ENCODE data around the gene MON1B.
"Not testable (repeated sequence)": the region's sequence is repeated elsewhere in the genome, so short reads cannot be mapped to it uniquely, and the experiment has no call there.

Gene MON1B

GRCh38 chr16:77157346-77158058 lies 33.5 kb upstream of the MON1B start:
- Histone ChIP-seq H3K4me3 (replicated peaks; ENCODE audit: insufficient read depth, low read length) (no peak overlapping the region), H3K27ac (replicated peaks) (no peak overlapping the region), H3K27me3 (ENCODE audit: insufficient read depth, poor library complexity, severe bottlenecking) (no peaks in the 10 kb centered on the region)
- TF ChIP-seq POLR2AphosphoS5 (IDR thresholded peaks at IDR 0.05; ENCODE audit: low read depth), result no peak
- no peak for DNase-seq (ENCODE audit: low read depth in 1 of 2, low spot score in 1 of 2)

GRCh38 chr16:77158293-77158692 lies 32.7 kb upstream of the MON1B start:
- DNase-seq (ENCODE audit: low read depth in 1 of 2, low spot score in 1 of 2), result no peak
- TF ChIP-seq SPI1 (IDR thresholded peaks at IDR 0.05; ENCODE audit: borderline replicate concordance, low read depth) (no peak), CTCF (IDR thresholded peaks at IDR 0.05; ENCODE audit: insufficient read depth, low read length) (no peak), POLR2AphosphoS5 (IDR thresholded peaks at IDR 0.05; ENCODE audit: low read depth) (no peak), GABPA (IDR thresholded peaks at IDR 0.05; ENCODE audit: low read depth) (no peak), REST (IDR thresholded peaks at IDR 0.05; ENCODE audit: insufficient replicate concordance, low read depth) (no peak)
- H3K27ac ChIP-seq (replicated peaks), result no peak overlapping the region
- H3K27me3 ChIP-seq (ENCODE audit: insufficient read depth, poor library complexity, severe bottlenecking), result no peaks in the 10 kb centered on the region
- no peak overlapping the region for H3K4me3 ChIP-seq (replicated peaks; ENCODE audit: insufficient read depth, low read length)

GRCh38 chr16:77165006-77165405 lies 26.0 kb upstream of the MON1B start:
- no peak overlapping the region for H3K4me3 ChIP-seq (replicated peaks; ENCODE audit: insufficient read depth, low read length)
- TF ChIP-seq GABPA (IDR thresholded peaks at IDR 0.05; ENCODE audit: low read depth) (no peak), REST (IDR thresholded peaks at IDR 0.05; ENCODE audit: insufficient replicate concordance, low read depth) (no peak), CTCF (IDR thresholded peaks at IDR 0.05; ENCODE audit: insufficient read depth, low read length) (no peak), POLR2AphosphoS5 (IDR thresholded peaks at IDR 0.05; ENCODE audit: low read depth) (no peak), SPI1 (IDR thresholded peaks at IDR 0.05; ENCODE audit: borderline replicate concordance, low read depth) (no peak)
- no peak overlapping the region for H3K27ac ChIP-seq (replicated peaks)
- DNase-seq (ENCODE audit: low read depth in 1 of 2, low spot score in 1 of 2), result no peak
- peaks cover 2% of the 10 kb centered on the region for H3K27me3 ChIP-seq (ENCODE audit: insufficient read depth, poor library complexity, severe bottlenecking)

GRCh38 chr16:77165536-77166236 lies 25.3 kb upstream of the MON1B start:
- H3K27ac ChIP-seq (replicated peaks); DNase-seq (ENCODE audit: low read depth in 1 of 2, low spot score in 1 of 2); H3K27me3 ChIP-seq (ENCODE audit: insufficient read depth, poor library complexity, severe bottlenecking); H3K4me3 ChIP-seq (replicated peaks; ENCODE audit: insufficient read depth, low read length): not testable (repeated sequence)

All from HL-60 (cell line).